K562 (cell line): Measurements from ENCODE around the gene ZNF407. TPM values are rescaled to one million over a fixed set of nuclear protein-coding genes. Genes with fewer than 3 reads are reported as not detected.

Experiments used
- ATAC-seq: fragments of 200-7000 bp; cut with Tn5 transposase; 3 replicates; pipeline ENCODE4 v1.9.1; 2020; ENCODE audit warnings: moderate library complexity
- BruUV-seq: library from RNA; stranded (reverse); fragments of 400-500 nt; replicated peaks from 2 replicates; lab custom pipeline; 2021; lab: Mats Ljungman, UMichigan
- CTCF ChIA-PET: fragments of 300-600 bp; formaldehyde crosslinking; extraction: SDS; loops from one replicate; lab custom pipeline; 2021; ENCODE audit warnings: low intra/inter-chr PET ratio; lab: Yijun Ruan, JAX
- POLR2A ChIA-PET: fragments of 300-600, 350-650 bp; sonication (Branson Sonifier 250); formaldehyde crosslinking; extraction: SDS; loops from one replicate; lab custom pipeline; 2021; ENCODE audit warnings: antibody characterized with exemption, inconsistent platforms; lab: Yijun Ruan, JAX
- DNase-seq, 4 experiments: peaks; one replicate each; pipeline versions ENCODE4 v3.0.0 to v3.0.0-alpha.2; 2011 to 2018; ENCODE audit warnings: low spot score in 3 of 4, mixed read lengths in 3 of 4; ENCODE audit errors: extremely low read depth in 1 of 4
- FAIRE-seq: peaks from 2 replicates; lab custom pipeline; 2011; peaks lifted over from hg19 to GRCh38; lab: Jason Lieb, UNC
- H2AFZ ChIP-seq: 2 replicates; pipeline ENCODE4 v1.6.0; 2011; ENCODE audit warnings: low read depth, low read length, control low read depth, inconsistent platforms
- H3K27ac ChIP-seq: fragments of 200-600 bp; 3 replicates; pipeline ENCODE4 v1.8.0; 2011; ENCODE audit warnings: low read depth, mild to moderate bottlenecking, control low read depth, inconsistent platforms, low read length, moderate library complexity, mixed read lengths; ENCODE audit errors: extremely low read depth
- H3K27me3 ChIP-seq, 2 experiments: fragments of 300-600 bp in 1 of 2; 2 replicates in 1 of 2; 3 replicates in 1 of 2; pipeline versions ENCODE4 v1.6.0 to v1.8.0; 2011; ENCODE audit warnings: inconsistent platforms in 2 of 2, low read length in 2 of 2, mild to moderate bottlenecking in 1 of 2, mixed read lengths in 1 of 2, moderate library complexity in 1 of 2; ENCODE audit not compliant: control insufficient read depth in 2 of 2, insufficient read depth in 2 of 2
- H3K36me3 ChIP-seq: fragments of 300-600 bp; 3 replicates; pipeline ENCODE4 v1.8.0; 2011; ENCODE audit warnings: mild to moderate bottlenecking, low read length, inconsistent platforms; ENCODE audit not compliant: control insufficient read depth, insufficient read depth
- H3K4me1 ChIP-seq, 2 experiments: fragments of 200-600 bp in 1 of 2; replicated peaks in 1 of 2; 2 replicates in 1 of 2; 3 replicates in 1 of 2; pipeline versions ENCODE4 v1.5.1 to v1.8.0; 2011; ENCODE audit warnings: inconsistent platforms in 2 of 2, low read length in 2 of 2, mild to moderate bottlenecking in 1 of 2, mixed read lengths in 1 of 2, moderate library complexity in 1 of 2; ENCODE audit not compliant: control insufficient read depth in 2 of 2, insufficient read depth in 2 of 2
- H3K4me2 ChIP-seq: 2 replicates; pipeline ENCODE4 v1.6.1; 2011; ENCODE audit warnings: low read length, control low read depth, inconsistent platforms, mixed read lengths; ENCODE audit not compliant: insufficient read depth
- H3K4me3 ChIP-seq: fragments of 200-600 bp; sonication (generic), shearing (Covaris generic); 2 replicates; pipeline ENCODE4 v1.5.1; 2016; ENCODE audit warnings: control low read depth, inconsistent platforms
- H3K79me2 ChIP-seq: fragments of 200-600 bp; 3 replicates; pipeline ENCODE4 v1.8.0; 2011; ENCODE audit warnings: low read length, inconsistent platforms; ENCODE audit not compliant: control insufficient read depth, insufficient read depth
- H3K9ac ChIP-seq, 2 experiments: 2 replicates each; pipeline versions ENCODE4 v1.6.0 to v1.6.1; 2011; ENCODE audit warnings: low read depth in 2 of 2, low read length in 2 of 2, control low read depth in 1 of 2, inconsistent platforms in 1 of 2, mild to moderate bottlenecking in 1 of 2, mixed read lengths in 1 of 2; ENCODE audit not compliant: insufficient read depth in 1 of 2
- H3K9me1 ChIP-seq: one replicate; pipeline ENCODE4 v1.6.0; 2011; ENCODE audit warnings: inconsistent platforms, mild to moderate bottlenecking, low read length, moderate library complexity; ENCODE audit not compliant: control insufficient read depth, insufficient read depth
- H3K9me3 ChIP-seq: replicated peaks from 2 replicates; pipeline ENCODE4 v1.5.1; 2011; ENCODE audit warnings: low read depth, low read length, inconsistent platforms; ENCODE audit not compliant: control insufficient read depth, insufficient read depth
- H4K20me1 ChIP-seq: replicated peaks from 2 replicates; pipeline ENCODE4 v1.6.1; 2011; ENCODE audit warnings: low read length, inconsistent platforms, mixed read lengths; ENCODE audit not compliant: control insufficient read depth, insufficient read depth
- CREB3L1 ChIP-seq: fragments of 450-650 bp; IDR thresholded peaks from 2 replicates; pipeline ENCODE4 v1.6.1; 2014; ENCODE audit warnings: low read depth, mild to moderate bottlenecking, moderate library complexity, borderline replicate concordance
- DDX20 ChIP-seq: fragments of 450-650 bp; IDR thresholded peaks from 2 replicates; pipeline ENCODE4 v1.6.1; 2016; ENCODE audit warnings: missing genetic modification characterization, low read depth, mild to moderate bottlenecking, missing compliant biosample characterization, moderate library complexity
- E2F1 ChIP-seq: sonication (generic); formaldehyde crosslinking; IDR thresholded peaks from 2 replicates; pipeline ENCODE4 v1.8.1; 2023; ENCODE audit warnings: mild to moderate bottlenecking, missing genetic modification reagents, moderate library complexity
- FIP1L1 ChIP-seq: fragments of 200-400 bp; formaldehyde crosslinking; IDR thresholded peaks from 2 replicates; pipeline ENCODE4 v1.6.1; 2018; ENCODE audit warnings: mild to moderate bottlenecking, low read depth, low read length; ENCODE audit not compliant: poor library complexity, severe bottlenecking
- GABPA ChIP-seq: fragments of 200-800 bp; sonication (Bioruptor generic); conservative IDR thresholded peaks from 2 replicates; pipeline ENCODE4 v1.6.1; 2016; ENCODE audit warnings: low read depth, missing genetic modification characterization, missing compliant biosample characterization
- KLF16 ChIP-seq: IDR thresholded peaks from 2 replicates; pipeline ENCODE4 v1.6.1; 2016; ENCODE audit warnings: antibody characterized with exemption
- RERE ChIP-seq: sonication (generic); formaldehyde crosslinking; IDR thresholded peaks from 2 replicates; pipeline ENCODE4 v1.8.0; 2023; ENCODE audit warnings: missing genetic modification reagents, mild to moderate bottlenecking, borderline replicate concordance
- ZC3H11A ChIP-seq: IDR thresholded peaks from 2 replicates; pipeline ENCODE4 v1.6.1; 2012; ENCODE audit warnings: low read depth, low read length, improper control_type of control experiment
- WGBS: fragments of 100-300 bp; shearing (Covaris generic); methylation state at CpG from one replicate; pipeline ENCODE4 v1.1.6; 2016; ENCODE audit warnings: low coverage, mixed read lengths; ENCODE audit not compliant: insufficient coverage; ENCODE audit errors: missing lambda C conversion rate; 5-methylcytosine and 5-hydroxymethylcytosine counted together
- in situ Hi-C: fragments of 300-500 bp; cut with MboI; formaldehyde crosslinking; loops from 4 replicates; pipeline ENCODE4 v1.15.0; 2018; ENCODE audit warnings: inconsistent platforms, mixed read lengths
- intact Hi-C: fragments of 100-400 bp; cut with micrococcal nuclease; formaldehyde crosslinking; loops from 2 replicates; pipeline ENCODE4 v1.14.2; 2022
- polyA plus RNA-seq, 8 experiments: library from polyadenylated mRNA; depleted of rRNA in 4 of 8; stranded (reverse) in 5 of 8; unstranded in 3 of 8; fragments of >200 nt; fragmentation: Nextera tagmentation in 2 of 8; fragmentation: Illumina TruSeq in 1 of 8; extraction: Ambion mirVana in 2 of 8; extraction: Trizol in 1 of 8; gene quantifications; 2 replicates each; pipeline versions ENCODE4 v1.2.1 to v1.2.3, GENCODE V29; 2011 to 2014; ENCODE audit warnings: inconsistent platforms in 1 of 8, missing spikeins in 1 of 8
- total RNA-seq, 7 experiments: library from RNA; depleted of rRNA in 6 of 7; stranded (reverse); fragments of >200 nt in 6 of 7; fragmentation: Illumina TruSeq in 2 of 7; extraction: Trizol in 2 of 7; gene quantifications; 2 replicates each; pipeline versions ENCODE4 v1.2.1 to v1.2.3, GENCODE V29; 2011 to 2021; ENCODE audit warnings: low replicate concordance in 1 of 7

ZNF407 gene
- total and polyA plus RNA-seq, 9 of the 15 experiments (the other 6 are each of a cell fraction or from before 2014, with no cell fraction given): 0.21 to 5.4 (median 2.3) TPM

- no peaks in the 10 kb centered on the region for H3K4me1 ChIP-seq
- ChIA-PET POLR2A (no interaction called here), CTCF (no interaction called here)
- in situ Hi-C loops (no loop called here), intact Hi-C loops (no loop called here)
- 39% methylated on average over 2 of the region's 2 CpGs for WGBS
- H3K36me3 ChIP-seq: no peaks in the 10 kb centered on the region
- H3K4me3 ChIP-seq: no peak overlapping the region
- H3K79me2 ChIP-seq: no peaks in the 10 kb centered on the region
- no peak overlapping the region for H3K4me2 ChIP-seq
- H3K27me3 ChIP-seq: no peaks in the 10 kb centered on the region
- no peak overlapping the region for H3K9ac ChIP-seq
- H2AFZ ChIP-seq: no peak overlapping the region
- no peak for FAIRE-seq
- BruUV-seq: no TSS peak
- no peaks in the 10 kb centered on the region for H3K9me3 ChIP-seq
- H3K27ac ChIP-seq: no peak overlapping the region
- DNase-seq: no peak
- no peaks in the 10 kb centered on the region for H4K20me1 ChIP-seq
- H3K9me1 ChIP-seq: no peaks in the 10 kb centered on the region
- no peak for ATAC-seq
- no peak for TF ChIP-seq FIP1L1
- no peak for TF ChIP-seq RERE (CRISPR knock-in tag)
- TF ChIP-seq KLF16: no peak
- TF ChIP-seq E2F1 (CRISPR knock-in tag): no peak
- no peak for TF ChIP-seq DDX20 (tag)
- TF ChIP-seq CREB3L1: no peak
- no peak for TF ChIP-seq GABPA (tag)
- no peak for TF ChIP-seq ZC3H11A
Measured at GRCh38 chr18:74788657-74789056, 191.0 kb downstream of the ZNF407 start.
